Mammary epithelial cell (primary cell): Measurements from ENCODE around the gene PHTF2.

ENCODE experiments used
- EZH2 ChIP-seq: IDR thresholded peaks from 2 replicates; pipeline ENCODE4 v1.6.1; 2012; ENCODE audit warnings: low read length, inconsistent platforms, borderline replicate concordance
- TF ChIP-seq, protein P1 (sequence below), 2 donors: IDR thresholded peaks in 1 of 2; conservative IDR thresholded peaks in 1 of 2; 2 replicates each; pipeline ENCODE4 v1.5.1; 2011 to 2012; ENCODE audit warnings: inconsistent platforms in 2 of 2, low read length in 2 of 2, mild to moderate bottlenecking in 2 of 2, control low read depth in 1 of 2, low read depth in 1 of 2; ENCODE audit not compliant: insufficient read depth in 1 of 2; ENCODE audit errors: extremely low read depth in 1 of 2

DNA sequence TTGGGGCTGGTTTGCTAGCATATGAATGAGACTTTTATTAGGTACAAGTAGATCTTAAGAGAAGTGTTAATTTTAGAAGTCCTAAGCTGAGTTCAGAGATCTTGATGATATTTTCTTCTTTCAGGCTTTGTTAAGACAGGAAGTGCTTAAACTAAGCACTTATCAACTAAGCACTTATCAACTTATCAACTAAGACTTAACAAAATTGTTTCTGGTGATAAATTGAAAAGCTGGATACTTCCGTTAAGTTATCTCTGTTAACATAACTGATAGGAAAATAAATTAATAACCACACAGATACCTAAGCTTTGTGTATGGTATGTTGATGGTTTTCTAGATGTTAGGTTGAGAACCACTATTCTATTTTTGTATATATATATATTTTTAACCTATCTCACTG lies 113.7 kb downstream of the PHTF2 start:
- TF ChIP-seq, protein P1, sequence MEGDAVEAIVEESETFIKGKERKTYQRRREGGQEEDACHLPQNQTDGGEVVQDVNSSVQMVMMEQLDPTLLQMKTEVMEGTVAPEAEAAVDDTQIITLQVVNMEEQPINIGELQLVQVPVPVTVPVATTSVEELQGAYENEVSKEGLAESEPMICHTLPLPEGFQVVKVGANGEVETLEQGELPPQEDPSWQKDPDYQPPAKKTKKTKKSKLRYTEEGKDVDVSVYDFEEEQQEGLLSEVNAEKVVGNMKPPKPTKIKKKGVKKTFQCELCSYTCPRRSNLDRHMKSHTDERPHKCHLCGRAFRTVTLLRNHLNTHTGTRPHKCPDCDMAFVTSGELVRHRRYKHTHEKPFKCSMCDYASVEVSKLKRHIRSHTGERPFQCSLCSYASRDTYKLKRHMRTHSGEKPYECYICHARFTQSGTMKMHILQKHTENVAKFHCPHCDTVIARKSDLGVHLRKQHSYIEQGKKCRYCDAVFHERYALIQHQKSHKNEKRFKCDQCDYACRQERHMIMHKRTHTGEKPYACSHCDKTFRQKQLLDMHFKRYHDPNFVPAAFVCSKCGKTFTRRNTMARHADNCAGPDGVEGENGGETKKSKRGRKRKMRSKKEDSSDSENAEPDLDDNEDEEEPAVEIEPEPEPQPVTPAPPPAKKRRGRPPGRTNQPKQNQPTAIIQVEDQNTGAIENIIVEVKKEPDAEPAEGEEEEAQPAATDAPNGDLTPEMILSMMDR (conservative IDR thresholded peaks at IDR 0.05 in 1 of 2, IDR thresholded peaks at IDR 0.05 in 1 of 2; ENCODE audit: extremely low read depth in 1 of 2, insufficient read depth in 1 of 2, low read depth in 1 of 2, low read length in 2 of 2) = no peak
- TF ChIP-seq EZH2 = no peak
